H1 (cell line): Measurements from ENCODE around the gene UBAC1. TPM values are rescaled to one million over a fixed set of nuclear protein-coding genes. Genes with fewer than 3 reads are reported as not detected.

Experiments used
- CTCF ChIA-PET: fragments of 300-600 bp; sonication (Branson Sonifier 250); formaldehyde crosslinking; loops from one replicate; lab custom pipeline; 2021; ENCODE audit not compliant: partially characterized antibody; lab: Charles Lee
- POLR2A ChIA-PET: fragments of 300-600 bp; sonication (Branson Sonifier 250); formaldehyde crosslinking; loops from one replicate; lab custom pipeline; 2021; ENCODE audit warnings: inconsistent platforms; ENCODE audit not compliant: partially characterized antibody; lab: Charles Lee
- DNase-seq, 2 experiments: peaks; one replicate each; pipeline versions ENCODE4 v3.0.0 to v3.0.0-alpha.2; 2010 to 2022; ENCODE audit warnings: low spot score in 2 of 2, low read depth in 1 of 2, mixed read lengths in 1 of 2
- FAIRE-seq: peaks from 2 replicates; lab custom pipeline; 2011; peaks lifted over from hg19 to GRCh38; lab: Jason Lieb, UNC
- H2AFZ ChIP-seq: 2 replicates; pipeline ENCODE4 v1.8.1; 2012; ENCODE audit warnings: low read length, inconsistent platforms
- H2AK5ac ChIP-seq: 2 replicates; pipeline ENCODE4 v1.6.1; 2013; ENCODE audit warnings: low read depth, low read length
- H2BK120ac ChIP-seq: replicated peaks from 2 replicates; pipeline ENCODE3; 2013; ENCODE audit warnings: low read depth, low read length, inconsistent platforms
- H2BK12ac ChIP-seq: 2 replicates; pipeline ENCODE4 v1.6.1; 2013; ENCODE audit warnings: low read depth, low read length
- H2BK15ac ChIP-seq: 2 replicates; pipeline ENCODE4 v1.6.1; 2013; ENCODE audit warnings: low read length
- H2BK20ac ChIP-seq: 2 replicates; pipeline ENCODE4 v1.6.1; 2013; ENCODE audit warnings: low read length
- H2BK5ac ChIP-seq: 2 replicates; pipeline ENCODE4 v1.6.1; 2013; ENCODE audit warnings: low read depth, low read length
- H3K14ac ChIP-seq: 2 replicates; pipeline ENCODE4 v1.6.1; 2013; ENCODE audit warnings: inconsistent platforms; ENCODE audit not compliant: insufficient read length
- H3K18ac ChIP-seq: 2 replicates; pipeline ENCODE4 v1.6.1; 2013; ENCODE audit warnings: low read length; ENCODE audit errors: extremely low read depth
- H3K23ac ChIP-seq: 2 replicates; pipeline ENCODE4 v1.6.1; 2013; ENCODE audit warnings: inconsistent platforms; ENCODE audit not compliant: insufficient read length
- H3K23me2 ChIP-seq: 2 replicates; pipeline ENCODE4 v1.6.1; 2013; ENCODE audit warnings: low read depth, low read length
- H3K27ac ChIP-seq: 2 replicates; pipeline ENCODE4 v1.6.1; 2011; ENCODE audit warnings: low read depth, low read length, inconsistent platforms
- H3K27me3 ChIP-seq, 4 experiments: replicated peaks in 1 of 4; 1 replicate in 1 of 4; 2 replicates in 3 of 4; pipeline versions ENCODE4 v1.6.1 to v1.8.1; 2011 to 2013; ENCODE audit warnings: low read length in 3 of 4, mild to moderate bottlenecking in 3 of 4, inconsistent platforms in 2 of 4, mixed read lengths in 2 of 4, moderate library complexity in 1 of 4; ENCODE audit not compliant: control insufficient read depth in 3 of 4, insufficient read depth in 3 of 4; ENCODE audit errors: extremely low read depth in 1 of 4
- H3K36me3 ChIP-seq, 4 experiments: 2 replicates each; pipeline versions ENCODE4 v1.6.1 to v1.8.1; 2011 to 2013; ENCODE audit warnings: mild to moderate bottlenecking in 4 of 4, low read length in 3 of 4, moderate library complexity in 2 of 4, control low read depth in 1 of 4, inconsistent platforms in 1 of 4; ENCODE audit not compliant: insufficient read depth in 4 of 4, control insufficient read depth in 2 of 4
- H3K4ac ChIP-seq: replicated peaks from 2 replicates; pipeline ENCODE3; 2013; ENCODE audit warnings: low read length, low read depth, mixed read lengths, inconsistent platforms; ENCODE audit not compliant: insufficient read length
- H3K4me1 ChIP-seq, 4 experiments: replicated peaks in 1 of 4; 1 replicate in 1 of 4; 2 replicates in 3 of 4; pipeline versions ENCODE4 v1.6.1 to v1.8.1; 2011 to 2013; ENCODE audit warnings: low read length in 3 of 4, inconsistent platforms in 2 of 4, mixed read lengths in 1 of 4; ENCODE audit not compliant: insufficient read depth in 4 of 4, control insufficient read depth in 3 of 4
- H3K4me2 ChIP-seq, 2 experiments: 2 replicates each; pipeline versions ENCODE4 v1.6.1 to v1.8.1; 2011 to 2013; ENCODE audit warnings: low read depth in 2 of 2, low read length in 2 of 2, control low read depth in 1 of 2, inconsistent platforms in 1 of 2, mild to moderate bottlenecking in 1 of 2; ENCODE audit not compliant: insufficient read depth in 1 of 2
- H3K4me3 ChIP-seq, 4 experiments: fragments of 200-600, 300-600 bp in 1 of 4; sonication (generic), shearing (Covaris generic), sonication (Bioruptor Twin) in 1 of 4; 2 replicates each; pipeline versions ENCODE4 v1.5.1 to v1.8.1; 2011 to 2016; ENCODE audit warnings: low read length in 4 of 4, low read depth in 3 of 4, control low read depth in 2 of 4, inconsistent platforms in 2 of 4, mild to moderate bottlenecking in 2 of 4, mixed read lengths in 1 of 4, moderate library complexity in 1 of 4; ENCODE audit not compliant: insufficient read depth in 2 of 4; ENCODE audit errors: extremely low read depth in 1 of 4
- H3K56ac ChIP-seq: replicated peaks from 2 replicates; pipeline ENCODE3; 2013; ENCODE audit warnings: low read depth, mild to moderate bottlenecking, mixed read lengths, low read length, inconsistent platforms; ENCODE audit not compliant: insufficient read length
- H3K79me1 ChIP-seq: 2 replicates; pipeline ENCODE4 v1.6.1; 2013; ENCODE audit warnings: low read depth, low read length, control low read depth
- H3K79me2 ChIP-seq, 2 experiments: 2 replicates each; pipeline versions ENCODE4 v1.6.1 to v1.8.1; 2012 to 2013; ENCODE audit warnings: low read length in 2 of 2, mild to moderate bottlenecking in 2 of 2, inconsistent platforms in 1 of 2; ENCODE audit not compliant: insufficient read depth in 2 of 2, control insufficient read depth in 1 of 2
- H3K9ac ChIP-seq, 4 experiments: replicated peaks in 1 of 4; 1 replicate in 1 of 4; 2 replicates in 3 of 4; pipeline versions ENCODE4 v1.6.1 to v1.8.1; 2011 to 2013; ENCODE audit warnings: low read depth in 3 of 4, low read length in 3 of 4, control low read depth in 2 of 4, mild to moderate bottlenecking in 2 of 4, moderate library complexity in 2 of 4, inconsistent platforms in 1 of 4; ENCODE audit errors: extremely low read depth in 1 of 4
- H3K9me3 ChIP-seq, 2 experiments: 2 replicates each; pipeline versions ENCODE4 v1.6.1 to v1.8.1; 2012 to 2013; ENCODE audit warnings: mild to moderate bottlenecking in 2 of 2, moderate library complexity in 2 of 2, control low read depth in 1 of 2, inconsistent platforms in 1 of 2, low read depth in 1 of 2, low read length in 1 of 2, mixed read lengths in 1 of 2; ENCODE audit not compliant: insufficient read depth in 2 of 2
- H4K20me1 ChIP-seq, 2 experiments: replicated peaks in 1 of 2; 2 replicates each; pipeline versions ENCODE3 to v1.8.1; 2011 to 2013; ENCODE audit warnings: inconsistent platforms in 2 of 2, low read length in 2 of 2, mild to moderate bottlenecking in 1 of 2; ENCODE audit not compliant: insufficient read depth in 2 of 2, control insufficient read depth in 1 of 2
- H4K5ac ChIP-seq: 2 replicates; pipeline ENCODE4 v1.6.1; 2013; ENCODE audit warnings: low read length, low read depth, mixed read lengths, inconsistent platforms; ENCODE audit not compliant: insufficient read length
- H4K8ac ChIP-seq: 2 replicates; pipeline ENCODE4 v1.8.0; 2013; ENCODE audit warnings: mild to moderate bottlenecking, moderate library complexity, low read length, inconsistent platforms; ENCODE audit not compliant: insufficient read depth; ENCODE audit errors: extremely low read depth
- H4K91ac ChIP-seq: replicated peaks from 2 replicates; pipeline ENCODE3; 2013; ENCODE audit warnings: low read length, mixed read lengths, inconsistent platforms; ENCODE audit not compliant: insufficient read length
- BRCA1 ChIP-seq: IDR thresholded peaks from 2 replicates; pipeline ENCODE4 v1.6.1; 2012; ENCODE audit warnings: low read depth, low read length, improper control_type of control experiment
- CBX5 ChIP-seq: fragments of 300-800, 300-1000 bp; sonication (generic); IDR thresholded peaks from 2 replicates; pipeline ENCODE4 v1.7.1; 2016; ENCODE audit warnings: antibody characterized with exemption, low read length, low read depth
- CHD1 ChIP-seq: IDR thresholded peaks from 2 replicates; pipeline ENCODE4 v1.6.1; 2012; ENCODE audit warnings: low read depth, low read length, improper control_type of control experiment
- CTBP2 ChIP-seq: IDR thresholded peaks from 2 replicates; pipeline ENCODE4 v1.7.0; 2011; ENCODE audit warnings: borderline replicate concordance, mild to moderate bottlenecking, moderate library complexity, mixed read lengths, low read length; ENCODE audit not compliant: insufficient read depth, insufficient read length
- EGR1 ChIP-seq: IDR thresholded peaks from 2 replicates; pipeline ENCODE4 v1.6.1; 2011; ENCODE audit warnings: low read depth, low read length, borderline replicate concordance
- GABPA ChIP-seq: IDR thresholded peaks from 2 replicates; pipeline ENCODE4 v1.6.1; 2011; ENCODE audit warnings: mild to moderate bottlenecking, low read length, moderate library complexity, borderline replicate concordance; ENCODE audit not compliant: insufficient read depth
- GTF2F1 ChIP-seq: IDR thresholded peaks from 2 replicates; pipeline ENCODE4 v1.6.1; 2012; ENCODE audit warnings: low read depth, low read length, improper control_type of control experiment, borderline replicate concordance
- HDAC2 ChIP-seq, 2 experiments: fragments of 300-600 bp in 1 of 2; sonication (generic) in 1 of 2; IDR thresholded peaks; 2 replicates each; pipeline ENCODE4 v1.6.1; 2011 to 2012; ENCODE audit warnings: low read depth in 2 of 2, low read length in 2 of 2, mild to moderate bottlenecking in 2 of 2, moderate library complexity in 2 of 2, borderline replicate concordance in 1 of 2, inconsistent platforms in 1 of 2
- KDM5A ChIP-seq: fragments of 200-600 bp; IDR thresholded peaks from 2 replicates; pipeline ENCODE4 v1.7.1; 2012; ENCODE audit warnings: mild to moderate bottlenecking, low read length, inconsistent platforms, mixed read lengths
- POLR2A ChIP-seq, 2 experiments: IDR thresholded peaks; 1 replicate in 1 of 2; 2 replicates in 1 of 2; pipeline ENCODE4 v1.6.1; 2011; ENCODE audit warnings: low read depth in 2 of 2, low read length in 2 of 2, mild to moderate bottlenecking in 2 of 2; ENCODE audit errors: control extremely low read depth in 1 of 2
- POLR2AphosphoS5 ChIP-seq: IDR thresholded peaks from 2 replicates; pipeline ENCODE4 v1.6.1; 2011; ENCODE audit warnings: low read depth, low read length
- POU5F1 ChIP-seq: IDR thresholded peaks from 2 replicates; pipeline ENCODE4 v1.6.1; 2011; ENCODE audit warnings: low read depth, mild to moderate bottlenecking, low read length, moderate library complexity
- SP4 ChIP-seq: IDR thresholded peaks from 2 replicates; pipeline ENCODE4 v1.6.1; 2012; ENCODE audit warnings: low read length, inconsistent platforms
- TAF7 ChIP-seq: optimal IDR thresholded peaks from 2 replicates; pipeline ENCODE3; 2011; ENCODE audit warnings: low read depth, mild to moderate bottlenecking, inconsistent platforms, low read length, moderate library complexity, borderline replicate concordance
- TEAD4 ChIP-seq: IDR thresholded peaks from 2 replicates; pipeline ENCODE4 v1.6.1; 2012; ENCODE audit warnings: low read depth, low read length, inconsistent platforms, mixed read lengths
- WGBS, 2 experiments: shearing (Covaris generic) in 1 of 2; methylation state at CpG; one replicate each; pipeline versions ENCODE4 v1.1.6 to v1.1.7; 2013 to 2015; ENCODE audit warnings: low lambda C conversion rate in 2 of 2, mixed read lengths in 2 of 2, inconsistent platforms in 1 of 2, low coverage in 1 of 2, missing lambda C conversion rate in 1 of 2; ENCODE audit not compliant: insufficient replicate concordance in 2 of 2, insufficient coverage in 1 of 2, insufficient read length in 1 of 2; ENCODE audit errors: extremely low coverage in 1 of 2, missing lambda C conversion rate in 1 of 2; 5-methylcytosine and 5-hydroxymethylcytosine counted together
- polyA plus RNA-seq, 7 experiments: library from polyadenylated mRNA; depleted of rRNA in 3 of 7; stranded (reverse) in 5 of 7; unstranded in 2 of 7; fragments of >200 nt in 5 of 7; fragments of 200-250 nt in 2 of 7; gene quantifications; 1 replicate in 5 of 7; 2 replicates in 1 of 7; 4 replicates in 1 of 7; pipeline versions ENCODE4 v1.2.1 to v1.2.3, GENCODE V29; 2011 to 2013; ENCODE audit warnings: missing spikeins in 2 of 7, mixed read lengths in 2 of 7
- total RNA-seq: library from RNA; stranded (reverse); fragmentation: NEBNext Ultra II Directional; extraction: Animal tissue kit (Norgen Biotek cat#: 25700); gene quantifications from 2 replicates; pipeline ENCODE4 v1.2.1, GENCODE V29; 2021

The UBAC1 gene
- total and polyA plus RNA-seq, 2 of the 8 experiments (the other 6 are each of a cell fraction or from before 2014, with no cell fraction given) = 59.3 to 85.2 TPM

DNA sequence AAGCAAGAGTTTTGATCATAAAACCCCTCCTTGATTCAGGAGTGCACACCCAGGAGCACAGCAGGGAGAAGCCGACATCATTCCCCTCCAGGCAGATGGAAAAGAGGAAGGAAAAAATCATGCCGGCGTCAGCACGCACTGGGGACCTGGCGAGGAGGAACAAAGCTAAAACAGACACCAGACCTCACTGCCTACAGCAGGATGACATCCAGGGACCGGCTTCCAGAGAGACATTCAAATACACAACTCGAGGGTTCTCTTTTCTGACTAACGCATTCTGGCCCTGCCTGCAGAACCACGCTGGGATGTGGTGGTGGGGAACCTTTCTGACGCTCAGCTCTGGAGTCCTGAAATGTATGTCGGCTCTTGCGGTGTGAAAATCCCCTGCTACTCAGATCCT lies 2.7 kb downstream of the UBAC1 start:
- ChIA-PET CTCF (interaction anchor here (0.5 to 4.7 kb wide), 5 partner anchors 10 to 1590 kb away, joined by 3 to 14 read pairs (median 3); no protein-coding TSS in a partner anchor), POLR2A (no interaction called here)
- WGBS, 2 experiments = 97% methylated on average over 12 of the region's 12 CpGs; no CpG with 5 or more reads in 1 of the 2 experiments
- TF ChIP-seq SP4 (no peak), TAF7 (no peak), BRCA1 (no peak), CBX5 (no peak), POLR2A (IDR thresholded peaks at IDR 0.05; ENCODE audit: control extremely low read depth in 1 of 2, low read depth in 2 of 2, low read length in 2 of 2) (no peak), KDM5A (no peak), TEAD4 (no peak), CHD1 (no peak), POU5F1 (no peak), CTBP2 (no peak), HDAC2 (IDR thresholded peaks at IDR 0.05; ENCODE audit: borderline replicate concordance in 1 of 2, low read depth in 2 of 2, low read length in 2 of 2) (no peak), EGR1 (no peak), POLR2AphosphoS5 (no peak), GTF2F1 (no peak), GABPA (no peak)

More for the DNA sequence above, 2.7 kb downstream of the UBAC1 start:
- Histone ChIP-seq H3K4me1 (peaks cover 4 to 7% (median 5%) of the 10 kb centered on the region in 4 experiments; a peak in 5 of 7 replicates), H3K23ac (no peak overlapping the region), H3K14ac (no peak overlapping the region), H3K27me3 (no peaks in the 10 kb centered on the region), H4K5ac (no peak overlapping the region), H3K4ac (no peak overlapping the region), H3K4me2 (no peak overlapping the region), H3K27ac (no peak overlapping the region), H3K23me2 (peaks cover 1% of the 10 kb centered on the region), H2AK5ac (no peak overlapping the region), H2AFZ (no peak overlapping the region), H4K8ac (no peak overlapping the region), H3K56ac (no peak overlapping the region), H3K18ac (no peak overlapping the region), H4K20me1 (peaks cover 9 to 11% of the 10 kb centered on the region in 2 experiments), H4K91ac (no peak overlapping the region), H3K9me3 (no peaks in the 10 kb centered on the region), H3K36me3 (peaks cover 0 to 7% (median 4%) of the 10 kb centered on the region in 4 experiments; a peak in 3 of 8 replicates), H3K9ac (no peak overlapping the region), H3K79me2 (peaks cover 5 to 44% of the 10 kb centered on the region in 2 experiments), H2BK20ac (no peak overlapping the region), H2BK12ac (no peak overlapping the region), H3K79me1 (peaks cover 11% of the 10 kb centered on the region), H2BK5ac (no peak overlapping the region), H2BK15ac (no peak overlapping the region), H2BK120ac (no peak overlapping the region), H3K4me3 (no peak overlapping the region)
- DNase-seq (no peak), FAIRE-seq (no peak)
